Measurements from ENCODE around the gene AFAP1.

Gene AFAP1

DNA sequence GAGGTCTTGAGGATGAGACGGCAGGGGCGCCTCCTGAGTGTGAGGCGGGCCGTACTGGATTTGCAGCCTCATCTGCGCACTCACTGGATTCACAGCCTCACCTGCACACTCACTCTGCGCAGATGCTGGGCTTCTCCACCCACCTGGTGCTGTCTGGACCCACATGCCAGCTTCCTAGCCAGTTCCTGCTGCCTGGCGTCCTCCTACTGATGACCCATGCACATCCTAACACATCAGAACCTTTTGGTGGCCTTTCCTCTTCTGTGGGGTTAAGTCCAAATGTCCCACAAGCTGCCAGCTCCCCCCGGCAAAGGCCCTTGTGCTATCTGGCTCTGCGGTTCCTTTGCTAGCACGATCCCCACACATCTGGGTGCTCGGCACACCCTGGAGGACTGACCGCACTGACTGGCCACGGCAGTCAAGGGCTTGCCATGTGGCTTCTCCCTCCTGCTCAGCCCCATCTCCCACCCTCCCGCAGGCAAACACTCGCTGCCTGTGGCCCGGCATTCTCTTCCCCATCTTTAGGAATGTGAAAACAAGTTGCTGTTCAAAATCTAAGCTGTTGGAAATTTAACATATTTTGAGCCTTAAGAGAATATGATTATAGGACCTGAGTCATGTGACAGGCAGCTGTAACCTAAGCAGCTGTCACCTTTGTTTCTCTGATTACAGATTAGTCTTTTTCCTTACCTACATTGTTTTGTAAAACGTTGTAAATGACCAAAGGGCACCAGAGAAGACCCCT is 39.4 kb upstream of the AFAP1 start:
- H3K4me3 ChIP-seq (ENCODE audit: low read length), result no peak overlapping the region
- no peaks in the 10 kb centered on the region for H3K36me3 ChIP-seq (ENCODE audit: control insufficient read depth, insufficient read depth, low read length)
- peak overlapping the region; percentile 30 for H3K9ac ChIP-seq (ENCODE audit: low read length)
- peaks cover 36% of the 10 kb centered on the region for H3K4me1 ChIP-seq (ENCODE audit: control insufficient read depth, insufficient read depth, low read length)
- no peaks in the 10 kb centered on the region for H3K9me3 ChIP-seq (ENCODE audit: control insufficient read depth, low read length)
- H3K27me3 ChIP-seq (ENCODE audit: control insufficient read depth, insufficient read depth, low read length), result no peaks in the 10 kb centered on the region

DNA sequence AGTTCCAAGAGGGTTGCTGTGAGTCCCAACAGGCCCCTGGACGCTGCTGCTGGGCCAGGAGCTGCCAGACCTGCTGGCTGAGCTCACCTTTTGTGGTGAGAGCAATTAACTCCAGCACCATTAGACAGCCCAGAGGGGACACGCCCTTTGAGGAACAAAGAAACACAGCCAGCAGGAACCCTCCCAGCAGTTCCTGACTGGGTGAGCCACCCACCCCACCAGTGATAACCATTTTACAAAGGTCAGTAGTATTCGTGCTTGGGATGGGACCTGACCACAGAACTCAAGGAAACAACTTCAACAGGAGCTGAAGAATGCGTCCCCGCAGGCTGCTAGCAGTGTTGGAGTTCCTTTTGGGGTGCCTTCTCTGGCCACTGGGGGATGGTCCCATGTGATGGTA is 38.8 kb upstream of the AFAP1 start:
- H3K9ac ChIP-seq (ENCODE audit: low read length), result peak overlapping the region; percentile 30
- no peaks in the 10 kb centered on the region for H3K27me3 ChIP-seq (ENCODE audit: control insufficient read depth, insufficient read depth, low read length)
- peaks cover 39% of the 10 kb centered on the region for H3K4me1 ChIP-seq (ENCODE audit: control insufficient read depth, insufficient read depth, low read length)
- no peaks in the 10 kb centered on the region for H3K36me3 ChIP-seq (ENCODE audit: control insufficient read depth, insufficient read depth, low read length)
- no peak overlapping the region for H3K4me3 ChIP-seq (ENCODE audit: low read length)
- no peaks in the 10 kb centered on the region for H3K9me3 ChIP-seq (ENCODE audit: control insufficient read depth, low read length)

DNA sequence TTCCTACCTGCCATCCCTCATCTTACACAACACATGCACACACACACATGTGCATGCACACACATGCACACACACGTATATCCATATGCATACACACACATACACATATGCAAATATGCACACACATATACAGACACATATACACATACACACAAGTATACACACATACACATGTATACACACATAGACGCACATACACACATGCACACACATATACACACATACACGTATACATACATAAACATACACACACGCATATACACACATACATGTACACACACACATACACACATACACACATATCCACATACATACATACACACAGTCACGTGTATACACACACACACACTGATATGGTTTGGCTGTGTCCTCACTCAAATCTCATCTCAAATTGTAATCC is 37.0 kb upstream of the AFAP1 start:
- Histone ChIP-seq H3K9ac (ENCODE audit: low read length) (no peak overlapping the region), H3K9me3 (ENCODE audit: control insufficient read depth, low read length) (no peaks in the 10 kb centered on the region), H3K4me1 (ENCODE audit: control insufficient read depth, insufficient read depth, low read length) (peaks cover 51% of the 10 kb centered on the region)

DNA sequence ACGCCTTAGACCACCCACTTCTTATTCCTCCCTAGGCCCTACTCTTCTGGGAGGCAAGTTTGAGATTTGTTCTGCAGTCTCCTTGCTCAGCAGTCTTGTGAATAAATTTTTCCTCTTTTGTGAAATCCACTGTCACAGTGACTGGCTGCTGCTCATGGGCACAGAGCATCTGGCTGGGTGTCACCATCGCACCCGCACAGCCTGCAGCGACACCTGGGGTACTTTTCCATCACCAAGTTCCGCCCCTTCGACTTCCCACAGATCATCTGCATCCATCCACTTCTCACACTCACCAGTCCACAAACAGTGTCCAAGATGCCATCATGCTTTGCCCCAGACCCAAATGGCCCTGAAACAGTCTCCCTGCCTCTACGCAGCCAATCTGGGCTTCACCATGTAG is 36.4 kb upstream of the AFAP1 start:
- no peaks in the 10 kb centered on the region for H3K9me3 ChIP-seq (ENCODE audit: control insufficient read depth, low read length)
- no peak overlapping the region for H3K4me3 ChIP-seq (ENCODE audit: low read length)
- peaks cover 51% of the 10 kb centered on the region for H3K4me1 ChIP-seq (ENCODE audit: control insufficient read depth, insufficient read depth, low read length)
- no peaks in the 10 kb centered on the region for H3K27me3 ChIP-seq (ENCODE audit: control insufficient read depth, insufficient read depth, low read length)
- H3K36me3 ChIP-seq (ENCODE audit: control insufficient read depth, insufficient read depth, low read length), result no peaks in the 10 kb centered on the region
- H3K9ac ChIP-seq (ENCODE audit: low read length), result no peak overlapping the region

More for the DNA sequence above, 37.0 kb upstream of the AFAP1 start:
- Histone ChIP-seq H3K4me3 (ENCODE audit: low read length) (no peak overlapping the region), H3K36me3 (ENCODE audit: control insufficient read depth, insufficient read depth, low read length) (no peaks in the 10 kb centered on the region), H3K27me3 (ENCODE audit: control insufficient read depth, insufficient read depth, low read length) (no peaks in the 10 kb centered on the region)

DNA sequence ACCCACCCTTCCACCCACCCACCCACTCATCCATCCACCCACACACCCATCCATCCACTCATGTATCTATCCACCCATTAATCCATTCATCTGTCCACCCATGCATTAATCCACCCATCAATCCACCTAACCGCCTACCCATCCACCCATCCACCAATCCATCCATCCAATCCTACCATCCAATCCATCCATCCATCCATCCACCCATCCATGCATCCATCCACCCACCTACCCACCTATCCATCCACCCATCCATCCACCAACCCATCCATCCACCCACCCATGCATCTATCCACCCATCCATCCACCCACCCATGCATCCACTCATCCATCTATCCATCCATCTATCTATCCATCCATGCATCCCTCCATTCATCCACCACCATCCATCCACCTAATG is 34.8 kb upstream of the AFAP1 start:
- Histone ChIP-seq H3K9ac (ENCODE audit: low read length) (no peak overlapping the region), H3K4me3 (ENCODE audit: low read length) (no peak overlapping the region), H3K36me3 (ENCODE audit: control insufficient read depth, insufficient read depth, low read length) (no peaks in the 10 kb centered on the region), H3K27me3 (ENCODE audit: control insufficient read depth, insufficient read depth, low read length) (no peaks in the 10 kb centered on the region), H3K4me1 (ENCODE audit: control insufficient read depth, insufficient read depth, low read length) (peaks cover 56% of the 10 kb centered on the region), H3K9me3 (ENCODE audit: control insufficient read depth, low read length) (no peaks in the 10 kb centered on the region)

DNA sequence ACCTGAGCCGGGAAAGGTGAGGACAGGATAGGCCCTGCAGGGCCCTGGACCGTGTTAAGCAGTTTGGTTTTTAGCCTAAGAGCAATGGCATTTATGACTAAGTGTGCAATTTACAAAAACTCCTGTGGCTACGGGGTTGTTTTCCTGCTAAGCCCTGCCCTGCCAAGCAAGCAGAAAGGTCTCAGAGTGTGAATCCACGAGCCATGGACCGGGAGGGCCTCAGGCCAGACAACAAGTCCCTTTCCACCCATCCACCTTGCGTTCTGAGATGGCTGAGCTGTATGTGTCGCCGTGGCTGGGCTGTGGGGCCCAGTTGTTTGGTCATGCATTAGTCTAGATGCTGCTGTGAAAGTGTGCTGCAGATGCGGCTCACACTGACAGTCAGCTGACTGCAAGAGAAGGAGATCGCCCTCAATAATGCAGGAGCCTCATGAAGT is 33.9 kb upstream of the AFAP1 start:
- H3K4me3 ChIP-seq (ENCODE audit: low read length), result no peak overlapping the region
- H3K4me1 ChIP-seq (ENCODE audit: control insufficient read depth, insufficient read depth, low read length), result peaks cover 51% of the 10 kb centered on the region
- H3K9me3 ChIP-seq (ENCODE audit: control insufficient read depth, low read length), result no peaks in the 10 kb centered on the region
- H3K9ac ChIP-seq (ENCODE audit: low read length), result no peak overlapping the region
- no peaks in the 10 kb centered on the region for H3K27me3 ChIP-seq (ENCODE audit: control insufficient read depth, insufficient read depth, low read length)
- no peaks in the 10 kb centered on the region for H3K36me3 ChIP-seq (ENCODE audit: control insufficient read depth, insufficient read depth, low read length)

DNA sequence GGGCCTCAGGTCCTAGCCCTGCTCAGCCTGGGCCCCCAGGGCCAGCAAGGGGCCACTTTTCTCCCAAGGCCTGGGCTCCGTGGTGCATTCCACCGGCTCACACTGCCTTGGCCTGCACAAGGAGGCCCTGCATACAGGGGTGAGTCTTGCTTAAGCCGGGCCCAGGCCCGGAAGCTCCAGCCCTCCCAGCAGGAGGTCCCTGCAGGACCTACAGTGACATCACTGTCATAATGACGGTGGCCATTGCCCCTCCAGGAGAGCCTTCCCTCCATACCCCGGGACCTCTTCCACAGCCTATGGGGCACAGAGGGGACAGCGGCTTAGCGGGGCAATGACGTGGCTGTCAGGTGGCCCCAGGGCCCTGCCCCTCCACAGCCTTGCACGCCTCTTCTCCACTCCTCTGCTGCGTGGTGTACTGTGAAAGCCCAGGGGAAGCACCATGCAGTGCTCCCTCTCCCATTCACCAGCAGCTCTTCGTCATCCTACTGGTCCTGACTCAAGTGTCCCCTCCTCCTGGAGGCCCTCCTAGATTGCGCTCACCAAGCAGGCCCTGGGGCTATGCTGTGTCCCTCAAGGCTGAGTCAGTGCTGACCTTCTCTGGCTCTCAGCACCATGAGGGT is 32.3 kb upstream of the AFAP1 start:
- Histone ChIP-seq H3K4me3 (ENCODE audit: low read length) (no peak overlapping the region), H3K36me3 (ENCODE audit: control insufficient read depth, insufficient read depth, low read length) (no peaks in the 10 kb centered on the region), H3K9me3 (ENCODE audit: control insufficient read depth, low read length) (no peaks in the 10 kb centered on the region), H3K9ac (ENCODE audit: low read length) (peak overlapping the region; percentile 73), H3K4me1 (ENCODE audit: control insufficient read depth, insufficient read depth, low read length) (peaks cover 56% of the 10 kb centered on the region), H3K27me3 (ENCODE audit: control insufficient read depth, insufficient read depth, low read length) (no peaks in the 10 kb centered on the region)

DNA sequence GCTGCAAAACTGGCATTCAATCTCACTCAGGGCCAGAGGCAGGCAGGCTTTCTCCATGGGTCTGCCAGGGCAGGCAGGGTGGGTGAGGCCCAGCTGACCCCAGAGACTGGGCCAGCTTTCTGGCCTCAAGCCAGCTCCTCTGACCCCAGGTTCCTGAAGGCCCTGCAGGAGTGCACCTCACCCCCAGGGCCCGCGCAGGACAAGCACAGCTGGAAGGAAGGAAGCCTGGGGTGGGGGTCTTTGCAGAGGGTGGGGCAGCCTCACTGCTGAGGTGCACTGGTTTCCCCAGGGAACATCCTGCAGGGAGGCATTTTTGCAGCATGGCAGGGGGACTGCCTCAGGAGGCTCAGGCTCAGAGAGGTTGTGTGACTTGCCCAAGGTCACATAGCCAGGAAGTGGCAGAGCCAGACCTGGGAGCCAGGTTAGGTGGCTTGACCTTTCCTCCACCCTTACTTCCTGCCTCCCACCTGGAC is 31.5 kb upstream of the AFAP1 start:
- Histone ChIP-seq H3K9ac (ENCODE audit: low read length) (peak overlapping the region; percentile 73), H3K9me3 (ENCODE audit: control insufficient read depth, low read length) (no peaks in the 10 kb centered on the region), H3K27me3 (ENCODE audit: control insufficient read depth, insufficient read depth, low read length) (no peaks in the 10 kb centered on the region), H3K36me3 (ENCODE audit: control insufficient read depth, insufficient read depth, low read length) (no peaks in the 10 kb centered on the region), H3K4me3 (ENCODE audit: low read length) (no peak overlapping the region), H3K4me1 (ENCODE audit: control insufficient read depth, insufficient read depth, low read length) (peaks cover 56% of the 10 kb centered on the region)

DNA sequence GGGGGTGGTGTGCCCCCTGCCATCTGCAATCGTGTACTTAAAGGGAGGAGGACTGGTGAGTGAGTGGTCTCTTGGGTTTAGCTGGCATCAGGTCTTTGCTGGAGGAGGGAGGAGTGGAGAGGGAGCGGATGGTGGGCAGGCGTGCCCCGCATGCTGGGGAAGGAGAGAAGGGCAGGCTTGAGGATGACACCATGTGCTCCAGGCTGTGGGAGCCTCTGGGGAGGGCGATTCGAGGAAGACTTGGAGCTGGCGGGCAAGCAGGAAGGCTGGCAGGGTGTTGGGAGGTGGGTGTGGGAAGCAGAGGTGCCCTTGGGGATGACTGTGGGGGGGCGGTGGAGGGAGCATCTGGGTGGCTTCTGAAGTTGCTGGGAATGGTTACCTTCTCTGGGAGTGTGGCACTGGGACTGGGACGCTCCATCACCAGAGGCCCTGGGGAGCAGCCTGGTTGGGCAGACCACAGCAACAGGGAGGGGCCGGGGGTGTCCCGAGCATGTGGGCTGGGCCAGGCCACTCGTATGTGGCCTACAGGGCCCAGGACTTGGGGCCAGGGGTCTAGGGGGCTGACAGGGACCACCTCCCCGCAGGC is 30.8 kb upstream of the AFAP1 start:
- Histone ChIP-seq H3K4me3 (ENCODE audit: low read length) (peak overlapping the region; percentile 28), H3K4me1 (ENCODE audit: control insufficient read depth, insufficient read depth, low read length) (peaks cover 59% of the 10 kb centered on the region), H3K9ac (ENCODE audit: low read length) (peak overlapping the region; percentile 73), H3K36me3 (ENCODE audit: control insufficient read depth, insufficient read depth, low read length) (no peaks in the 10 kb centered on the region), H3K27me3 (ENCODE audit: control insufficient read depth, insufficient read depth, low read length) (no peaks in the 10 kb centered on the region), H3K9me3 (ENCODE audit: control insufficient read depth, low read length) (no peaks in the 10 kb centered on the region)

DNA sequence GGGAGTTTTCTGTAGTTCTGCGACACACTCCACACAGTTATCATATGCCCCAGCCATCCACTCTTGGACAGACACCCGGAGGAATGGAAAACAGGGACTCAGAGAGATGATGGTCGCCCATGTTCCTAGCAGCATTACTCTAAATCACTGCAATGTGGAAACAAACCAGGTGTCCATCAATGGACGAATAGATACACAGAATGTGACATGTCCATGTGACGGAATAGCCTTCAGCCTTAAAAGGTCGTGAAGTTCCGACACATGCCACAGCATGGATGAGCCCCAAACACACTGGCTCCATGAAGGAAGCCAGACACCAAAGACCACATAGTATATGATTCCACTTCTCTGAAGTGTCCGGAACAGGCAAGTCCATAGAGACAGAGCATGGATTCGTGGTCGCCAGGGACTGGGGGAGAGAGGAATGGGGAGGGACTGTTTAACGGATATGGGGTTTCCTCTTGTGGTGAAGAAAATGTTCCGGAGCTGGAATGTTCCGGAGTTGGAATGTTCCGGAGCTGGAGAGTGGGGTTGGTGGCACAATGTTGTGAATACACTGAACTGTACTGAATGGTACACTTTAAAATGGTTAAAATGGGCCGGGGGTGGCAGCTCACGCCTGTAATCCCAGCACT is 28.7 kb upstream of the AFAP1 start:
- Histone ChIP-seq H3K9me3 (ENCODE audit: control insufficient read depth, low read length) (no peaks in the 10 kb centered on the region), H3K9ac (ENCODE audit: low read length) (no peak overlapping the region), H3K27me3 (ENCODE audit: control insufficient read depth, insufficient read depth, low read length) (no peaks in the 10 kb centered on the region), H3K4me3 (ENCODE audit: low read length) (no peak overlapping the region), H3K4me1 (ENCODE audit: control insufficient read depth, insufficient read depth, low read length) (peaks cover 64% of the 10 kb centered on the region), H3K36me3 (ENCODE audit: control insufficient read depth, insufficient read depth, low read length) (no peaks in the 10 kb centered on the region)

DNA sequence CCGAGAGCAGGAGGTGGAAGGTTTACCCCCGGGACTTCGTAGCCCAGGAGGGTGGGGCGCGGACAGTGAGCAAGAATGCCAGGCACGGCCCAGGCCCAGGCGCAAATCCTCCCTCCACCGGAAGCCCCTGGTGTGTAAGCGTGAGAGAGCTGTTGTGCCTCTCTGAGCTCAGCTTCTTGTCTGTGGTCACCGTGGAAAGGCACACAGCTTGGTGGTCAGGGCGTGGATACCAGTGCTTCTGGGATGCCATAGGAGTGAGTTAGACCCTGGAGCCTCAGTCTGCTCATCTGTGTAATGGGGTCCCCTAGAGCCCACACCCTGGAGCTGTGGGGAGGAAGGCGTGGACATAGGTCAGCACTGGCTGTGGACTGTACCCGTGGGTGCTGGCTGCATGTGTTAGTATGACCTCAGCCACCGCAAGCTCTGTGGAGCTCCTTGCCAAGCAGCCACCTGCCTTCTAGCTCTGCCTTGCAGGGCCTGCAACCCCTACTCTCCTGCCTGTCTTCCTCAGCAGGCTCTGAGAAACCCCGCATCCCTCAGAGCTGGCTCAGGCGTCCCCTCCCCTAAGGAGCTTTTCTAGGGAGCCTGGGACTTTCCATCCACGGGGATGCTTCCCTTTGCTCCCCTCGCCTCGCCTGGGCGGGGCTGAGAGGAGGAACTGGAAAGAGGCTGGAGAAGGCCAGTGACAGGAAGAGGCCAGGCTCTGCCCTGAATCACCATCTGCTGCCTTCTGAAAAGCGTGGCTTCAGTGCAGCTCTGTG is 28.0 kb upstream of the AFAP1 start:
- Histone ChIP-seq H3K27me3 (ENCODE audit: control insufficient read depth, insufficient read depth, low read length) (no peaks in the 10 kb centered on the region), H3K4me1 (ENCODE audit: control insufficient read depth, insufficient read depth, low read length) (peaks cover 57% of the 10 kb centered on the region), H3K9me3 (ENCODE audit: control insufficient read depth, low read length) (no peaks in the 10 kb centered on the region), H3K4me3 (ENCODE audit: low read length) (no peak overlapping the region), H3K9ac (ENCODE audit: low read length) (no peak overlapping the region), H3K36me3 (ENCODE audit: control insufficient read depth, insufficient read depth, low read length) (no peaks in the 10 kb centered on the region)

Data from mucosa of stomach (tissue), 1 donor.